H9 (cell line): ENCODE results near the gene APLP2. TPM values are rescaled to one million over a fixed set of nuclear protein-coding genes. Genes with fewer than 3 reads are reported as not detected.

Experiments
- DNase-seq: peaks from one replicate; pipeline ENCODE4 v3.0.0-alpha.2; 2017
- H2AFZ ChIP-seq: one replicate; pipeline ENCODE4 v1.6.1; 2013; ENCODE audit warnings: mild to moderate bottlenecking, low read length, control low read depth, moderate library complexity
- H2AK5ac ChIP-seq: 2 replicates; pipeline ENCODE4 v1.6.1; 2013; ENCODE audit warnings: low read length, control low read depth, mixed read lengths; ENCODE audit not compliant: insufficient read length
- H2BK120ac ChIP-seq: one replicate; pipeline ENCODE4 v1.6.1; 2013; ENCODE audit warnings: low read depth, mild to moderate bottlenecking, low read length, control low read depth, inconsistent platforms; ENCODE audit not compliant: poor library complexity, severe bottlenecking
- H2BK12ac ChIP-seq: 2 replicates; pipeline ENCODE4 v1.6.1; 2013; ENCODE audit warnings: low read length, control low read depth, mixed read lengths, low read depth; ENCODE audit not compliant: insufficient read length
- H2BK15ac ChIP-seq: 2 replicates; pipeline ENCODE4 v1.6.1; 2013; ENCODE audit warnings: low read depth, low read length, control low read depth
- H2BK20ac ChIP-seq: one replicate; pipeline ENCODE4 v1.6.1; 2013; ENCODE audit warnings: low read depth, mild to moderate bottlenecking, low read length, control low read depth, inconsistent platforms; ENCODE audit not compliant: poor library complexity, severe bottlenecking
- H2BK5ac ChIP-seq: 2 replicates; pipeline ENCODE4 v1.6.1; 2013; ENCODE audit warnings: low read length, control low read depth, mixed read lengths; ENCODE audit not compliant: insufficient read length
- H3K14ac ChIP-seq: 2 replicates; pipeline ENCODE4 v1.6.1; 2013; ENCODE audit warnings: low read length, control low read depth; ENCODE audit not compliant: insufficient read depth
- H3K18ac ChIP-seq: 2 replicates; pipeline ENCODE4 v1.6.1; 2013; ENCODE audit warnings: low read depth, mild to moderate bottlenecking, mixed read lengths, low read length, control low read depth; ENCODE audit not compliant: insufficient read length
- H3K23ac ChIP-seq: 2 replicates; pipeline ENCODE4 v1.6.1; 2013; ENCODE audit warnings: low read length, control low read depth, mixed read lengths, low read depth; ENCODE audit not compliant: insufficient read length
- H3K23me2 ChIP-seq: 2 replicates; pipeline ENCODE4 v1.6.1; 2013; ENCODE audit warnings: low read depth, mild to moderate bottlenecking, mixed read lengths, low read length, control low read depth; ENCODE audit not compliant: insufficient read length, poor library complexity, severe bottlenecking
- H3K27ac ChIP-seq: 2 replicates; pipeline ENCODE4 v1.5.1; 2013; ENCODE audit warnings: low read length, control low read depth, mixed read lengths, low read depth; ENCODE audit not compliant: insufficient read length
- H3K27me3 ChIP-seq: 2 replicates; pipeline ENCODE4 v1.6.1; 2013; ENCODE audit warnings: low read length, control low read depth, inconsistent platforms; ENCODE audit not compliant: insufficient read depth
- H3K4ac ChIP-seq: 2 replicates; pipeline ENCODE4 v1.6.1; 2013; ENCODE audit warnings: low read depth, mild to moderate bottlenecking, control low read depth, inconsistent platforms, low read length, moderate library complexity
- H3K4me1 ChIP-seq: 2 replicates; pipeline ENCODE4 v1.6.1; 2013; ENCODE audit warnings: low read length, control low read depth, inconsistent platforms; ENCODE audit not compliant: insufficient read depth
- H3K4me2 ChIP-seq: 2 replicates; pipeline ENCODE4 v1.6.1; 2013; ENCODE audit warnings: low read length, control low read depth, mixed read lengths; ENCODE audit not compliant: insufficient read length, insufficient read depth
- H3K56ac ChIP-seq: 2 replicates; pipeline ENCODE4 v1.6.1; 2013; ENCODE audit warnings: low read depth, mild to moderate bottlenecking, mixed read lengths, low read length, control low read depth; ENCODE audit not compliant: insufficient read length
- H3K79me1 ChIP-seq: 2 replicates; pipeline ENCODE4 v1.6.1; 2013; ENCODE audit warnings: low read depth, mild to moderate bottlenecking, moderate library complexity, low read length, control low read depth, inconsistent platforms; ENCODE audit not compliant: insufficient read depth, poor library complexity, severe bottlenecking
- H3K79me2 ChIP-seq: 2 replicates; pipeline ENCODE4 v1.6.1; 2013; ENCODE audit warnings: low read length, control low read depth, inconsistent platforms; ENCODE audit not compliant: insufficient read depth
- H3K9ac ChIP-seq: 2 replicates; pipeline ENCODE4 v1.6.1; 2013; ENCODE audit warnings: low read length, control low read depth, mixed read lengths; ENCODE audit not compliant: insufficient read length; ENCODE audit errors: extremely low read depth
- H3K9me3 ChIP-seq: one replicate; pipeline ENCODE4 v1.6.1; 2013; ENCODE audit warnings: low read depth, low read length, inconsistent platforms; ENCODE audit not compliant: control insufficient read depth
- H3T11ph ChIP-seq: one replicate; pipeline ENCODE4 v1.6.1; 2013; ENCODE audit warnings: mild to moderate bottlenecking, low read length, control low read depth, inconsistent platforms
- H4K20me1 ChIP-seq: one replicate; pipeline ENCODE4 v1.6.1; 2013; ENCODE audit not compliant: control insufficient read depth, insufficient read length, insufficient read depth
- H4K5ac ChIP-seq: 2 replicates; pipeline ENCODE4 v1.6.1; 2013; ENCODE audit warnings: low read depth, mild to moderate bottlenecking, mixed read lengths, low read length, control low read depth; ENCODE audit not compliant: insufficient read length
- H4K8ac ChIP-seq: replicated peaks from 2 replicates; pipeline ENCODE4 v1.6.1; 2013; ENCODE audit warnings: low read length, control low read depth, mixed read lengths, low read depth; ENCODE audit not compliant: insufficient read length
- H4K91ac ChIP-seq: 2 replicates; pipeline ENCODE4 v1.6.1; 2013; ENCODE audit warnings: low read depth, mild to moderate bottlenecking, moderate library complexity, mixed read lengths, low read length, control low read depth; ENCODE audit not compliant: insufficient read length
- H3K27ac Mint-ChIP-seq, 3 experiments: 2 replicates in 2 of 3; 3 replicates in 1 of 3; pipeline ENCODE4 v1.8.0; 2020 to 2021; ENCODE audit warnings: mixed read lengths in 3 of 3, mild to moderate bottlenecking in 1 of 3, moderate library complexity in 1 of 3
- H3K27me3 Mint-ChIP-seq: 2 replicates; pipeline ENCODE4 v1.8.0; 2021; ENCODE audit warnings: low read depth, mild to moderate bottlenecking, moderate library complexity, mixed read lengths
- H3K36me3 Mint-ChIP-seq, 3 experiments: 2 replicates in 2 of 3; 3 replicates in 1 of 3; pipeline ENCODE4 v1.8.0; 2020 to 2021; ENCODE audit warnings: low read depth in 3 of 3, mixed read lengths in 3 of 3; ENCODE audit not compliant: insufficient read depth in 1 of 3
- H3K4me1 Mint-ChIP-seq, 2 experiments: 2 replicates each; pipeline ENCODE4 v1.8.0; 2020; ENCODE audit warnings: mixed read lengths in 2 of 2
- H3K4me3 Mint-ChIP-seq, 2 experiments: 2 replicates in 1 of 2; 3 replicates in 1 of 2; pipeline ENCODE4 v1.8.0; 2020 to 2021; ENCODE audit warnings: mild to moderate bottlenecking in 2 of 2, mixed read lengths in 2 of 2, moderate library complexity in 1 of 2
- H3K9me3 Mint-ChIP-seq, 2 experiments: 2 replicates in 1 of 2; 3 replicates in 1 of 2; pipeline ENCODE4 v1.8.0; 2020; ENCODE audit warnings: mild to moderate bottlenecking in 2 of 2, mixed read lengths in 2 of 2, moderate library complexity in 1 of 2
- CTCF ChIP-seq: fragments of 200-600 bp; sonication (generic); conservative IDR thresholded peaks from 3 replicates; pipeline ENCODE4 v1.8.0; 2021; ENCODE audit warnings: antibody characterized with exemption, mild to moderate bottlenecking
- WGBS: extraction: QIAGEN DNeasy Blood & Tissue Kit; methylation state at CpG from one replicate; pipeline ENCODE4 v1.1.7; 2013; ENCODE audit warnings: missing lambda C conversion rate, low lambda C conversion rate, mixed read lengths; ENCODE audit not compliant: insufficient read length; ENCODE audit errors: extremely low coverage; 5-methylcytosine and 5-hydroxymethylcytosine counted together
- total RNA-seq: library from RNA; stranded (reverse); gene quantifications from 2 replicates; pipeline ENCODE4 v1.2.1, GENCODE V29; 2021

APLP2 gene
- total RNA-seq, 1 experiment from 2014 or later, result 328 TPM

GRCh38 chr11:130031945-130032344, 37.7 kb upstream of the APLP2 start:
- H2BK12ac ChIP-seq, result no peak overlapping the region
- no peak overlapping the region for H2BK120ac ChIP-seq
- H2AK5ac ChIP-seq, result no peak overlapping the region
- H3K27ac Mint-ChIP-seq, result peak overlapping the region in 1 of 3 experiments; percentile 19; a peak in 2 of 7 replicates
- H4K8ac ChIP-seq, result no peak overlapping the region
- H3K27me3 ChIP-seq, result no peaks in the 10 kb centered on the region
- no peak overlapping the region for H3K27ac ChIP-seq
- H3K9me3 ChIP-seq, result no peaks in the 10 kb centered on the region
- TF ChIP-seq CTCF, result no peak
- no peak overlapping the region for H3T11ph ChIP-seq
- no peak for DNase-seq
- no peaks in the 10 kb centered on the region for H3K79me2 ChIP-seq
- H2BK15ac ChIP-seq, result no peak overlapping the region
- no peaks in the 10 kb centered on the region for H4K20me1 ChIP-seq
- H3K4me2 ChIP-seq, result no peak overlapping the region
- no peaks in the 10 kb centered on the region for H3K23me2 ChIP-seq
- H3K23ac ChIP-seq, result no peak overlapping the region
- no peak overlapping the region for H4K91ac ChIP-seq
- H3K18ac ChIP-seq, result no peak overlapping the region
- H2AFZ ChIP-seq, result no peak overlapping the region
- no peak overlapping the region for H3K14ac ChIP-seq
- H2BK20ac ChIP-seq, result no peak overlapping the region
- WGBS, result no CpG with 5 or more reads among the region's 2 CpGs
- no peaks in the 10 kb centered on the region for H3K9me3 Mint-ChIP-seq
- no peaks in the 10 kb centered on the region for H3K27me3 Mint-ChIP-seq
- no peak overlapping the region for H3K9ac ChIP-seq
- H3K4ac ChIP-seq, result no peak overlapping the region
- peaks cover 20% of the 10 kb centered on the region in 2 experiments for H3K4me1 Mint-ChIP-seq
- no peak overlapping the region for H4K5ac ChIP-seq
- no peak overlapping the region for H3K56ac ChIP-seq
- H3K4me3 Mint-ChIP-seq, result no peak overlapping the region
- H3K4me1 ChIP-seq, result no peaks in the 10 kb centered on the region
- H2BK5ac ChIP-seq, result no peak overlapping the region
- H3K36me3 Mint-ChIP-seq, result no peaks in the 10 kb centered on the region
- no peaks in the 10 kb centered on the region for H3K79me1 ChIP-seq
